BE2C (cell line): ENCODE results near the gene AHRR.

Source experiments
- DNase-seq: peaks from one replicate; pipeline ENCODE4 v3.0.0-alpha.2; 2020
- H3K27me3 ChIP-seq: fragments of 250-450 bp; sonication (Bioruptor Pico); 2 replicates; pipeline ENCODE4 v1.5.1; 2020; ENCODE audit warnings: mild to moderate bottlenecking
- H3K36me3 ChIP-seq: fragments of 250-450 bp; sonication (Bioruptor Pico); 2 replicates; pipeline ENCODE4 v1.5.1; 2020; ENCODE audit warnings: mild to moderate bottlenecking
- H3K4me1 ChIP-seq: fragments of 250-450 bp; sonication (Bioruptor Pico); 2 replicates; pipeline ENCODE4 v1.5.1; 2020
- H3K4me3 ChIP-seq: 2 replicates; pipeline ENCODE4 v1.5.1; 2011; ENCODE audit warnings: low read depth, low read length
- H3K9me3 ChIP-seq: fragments of 250-450 bp; sonication (Bioruptor Pico); 2 replicates; pipeline ENCODE4 v1.5.1; 2020
- CTCF ChIP-seq: IDR thresholded peaks from 2 replicates; pipeline ENCODE4 v1.5.1; 2012; ENCODE audit warnings: mild to moderate bottlenecking, low read depth, low read length

AHRR gene

GRCh38 chr5:324736-325612 lies 3.5 kb downstream of the AHRR start:
- Histone ChIP-seq H3K9me3 (no peaks in the 10 kb centered on the region), H3K4me1 (no peaks in the 10 kb centered on the region), H3K4me3 (no peak overlapping the region), H3K27me3 (peaks cover 23% of the 10 kb centered on the region), H3K36me3 (no peaks in the 10 kb centered on the region)
- DNase-seq = no peak
- TF ChIP-seq CTCF = no peak

GRCh38 chr5:326109-326508 lies 4.6 kb downstream of the AHRR start:
- Histone ChIP-seq H3K9me3 (no peaks in the 10 kb centered on the region), H3K4me3 (no peak overlapping the region), H3K4me1 (no peaks in the 10 kb centered on the region), H3K36me3 (no peaks in the 10 kb centered on the region), H3K27me3 (peaks cover 11% of the 10 kb centered on the region)
- no peak for TF ChIP-seq CTCF
- DNase-seq = no peak

DNA sequence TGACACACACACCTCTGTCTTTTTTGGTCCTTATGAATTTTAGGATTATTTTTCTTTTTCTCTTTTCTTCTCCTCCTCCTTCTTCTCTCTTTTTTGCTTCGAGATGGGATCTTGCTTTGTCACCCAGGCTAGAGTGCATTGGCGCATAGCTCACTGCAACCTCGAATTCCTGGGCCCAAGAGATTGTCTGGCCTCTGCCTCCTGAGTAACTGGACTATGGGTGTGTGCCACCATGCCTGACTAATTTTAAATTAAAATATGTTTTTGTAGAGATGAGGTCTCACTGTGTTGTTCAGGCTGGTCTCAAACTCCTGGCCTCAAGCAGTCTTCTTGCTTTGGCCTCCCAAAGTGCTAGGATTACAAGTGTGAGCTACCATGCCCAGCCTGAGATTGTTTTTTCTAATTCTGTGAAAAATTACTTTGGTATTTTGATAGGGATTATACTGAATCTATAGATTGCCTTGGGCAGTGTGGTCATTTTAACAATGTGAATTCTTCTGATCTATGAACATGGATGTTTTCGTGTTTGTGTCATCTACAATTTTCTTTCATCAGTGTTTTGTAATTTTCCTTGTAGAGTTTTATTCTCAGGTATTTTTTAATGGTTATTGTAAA lies 7.7 kb downstream of the AHRR start:
- DNase-seq = no peak
- no peak for TF ChIP-seq CTCF
- H3K27me3 ChIP-seq = no peaks in the 10 kb centered on the region; the same call in 1 of the 2 replicates
- no peaks in the 10 kb centered on the region for H3K9me3 ChIP-seq
- H3K36me3 ChIP-seq = no peaks in the 10 kb centered on the region
- no peak overlapping the region for H3K4me3 ChIP-seq
- H3K4me1 ChIP-seq = no peaks in the 10 kb centered on the region

DNA sequence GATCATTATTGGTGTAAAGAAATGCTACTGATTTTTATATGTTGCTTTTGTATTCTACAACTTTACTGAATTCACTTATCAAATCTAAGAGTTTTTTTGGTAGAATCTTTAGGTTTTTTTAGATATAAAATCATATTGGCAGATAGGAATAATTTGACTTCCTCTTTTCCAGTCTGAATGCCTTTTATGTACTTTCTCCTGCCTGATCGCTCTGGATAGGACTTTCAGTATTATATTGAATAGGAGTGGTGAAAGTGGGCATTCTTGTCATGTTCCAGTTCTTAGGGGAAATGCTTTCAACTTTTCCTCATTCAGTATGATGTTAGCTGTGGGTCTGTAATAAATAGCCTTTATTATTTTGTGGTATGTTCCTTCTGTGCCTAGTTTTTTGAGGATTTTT lies 8.3 kb downstream of the AHRR start:
- Histone ChIP-seq H3K27me3 (no peaks in the 10 kb centered on the region; the same call in 1 of the 2 replicates), H3K9me3 (no peaks in the 10 kb centered on the region), H3K4me3 (no peak overlapping the region), H3K4me1 (no peaks in the 10 kb centered on the region), H3K36me3 (no peaks in the 10 kb centered on the region)
- no peak for DNase-seq
- no peak for TF ChIP-seq CTCF

DNA sequence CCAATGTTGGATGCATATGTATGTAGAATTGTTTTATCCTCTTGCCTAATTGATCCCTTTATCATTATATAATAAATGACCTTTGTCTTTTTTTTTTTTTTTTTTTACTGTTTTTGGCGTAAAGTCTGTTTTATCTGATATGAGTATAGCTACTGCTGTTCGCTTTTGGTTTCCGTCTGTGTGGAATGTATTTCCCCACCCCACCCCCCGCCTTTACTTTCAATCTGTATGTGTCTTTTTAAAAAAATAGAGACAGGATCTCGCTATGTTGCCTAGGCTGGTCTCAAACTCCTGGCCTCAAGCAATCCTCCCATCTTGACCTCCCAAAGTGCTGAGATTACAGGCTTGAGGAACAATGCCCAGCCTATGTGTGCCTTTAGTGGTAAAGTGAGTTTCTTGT lies 11.3 kb downstream of the AHRR start:
- no peak for TF ChIP-seq CTCF
- Histone ChIP-seq H3K27me3 (no peaks in the 10 kb centered on the region; the same call in 1 of the 2 replicates), H3K4me3 (no peak overlapping the region), H3K36me3 (no peaks in the 10 kb centered on the region), H3K9me3 (no peaks in the 10 kb centered on the region), H3K4me1 (no peaks in the 10 kb centered on the region)
- DNase-seq = no peak

GRCh38 chr5:333945-334344 lies 12.4 kb downstream of the AHRR start:
- DNase-seq = no peak
- H3K9me3 ChIP-seq = no peaks in the 10 kb centered on the region
- no peaks in the 10 kb centered on the region for H3K36me3 ChIP-seq
- no peak overlapping the region for H3K4me3 ChIP-seq
- H3K27me3 ChIP-seq = no peaks in the 10 kb centered on the region; the same call in 1 of the 2 replicates
- no peaks in the 10 kb centered on the region for H3K4me1 ChIP-seq
- TF ChIP-seq CTCF = no peak
